Activated T-cell treated with anti-CD3 and anti-CD28 coated beads, Interleukin-2, amount 50 U/mL, for 4 hours (primary cell): ENCODE results near the gene CELF5. TPM values are rescaled to one million over a fixed set of nuclear protein-coding genes. Genes with fewer than 3 reads are reported as not detected.
"Not testable (repeated sequence)": the region's sequence is repeated elsewhere in the genome, so short reads cannot be mapped to it uniquely, and the experiment has no call there.

Experiments
- ATAC-seq, 2 donors: fragments of 200-7000 bp; cut with Tn5 transposase; one replicate each; pipeline ENCODE4 v1.10.0; 2021
- DNase-seq: peaks from one replicate; pipeline ENCODE4 v3.0.0-alpha.2; 2020
- H3K27me3 Mint-ChIP-seq: one replicate; pipeline ENCODE4 v1.8.0; 2021; ENCODE audit warnings: low read depth, mixed read lengths
- H3K36me3 Mint-ChIP-seq: one replicate; pipeline ENCODE4 v1.8.0; 2022; ENCODE audit warnings: mixed read lengths; ENCODE audit not compliant: insufficient read depth
- H3K4me1 Mint-ChIP-seq: one replicate; pipeline ENCODE4 v1.8.0; 2021; ENCODE audit warnings: low read depth, mixed read lengths
- H3K4me3 Mint-ChIP-seq: one replicate; pipeline ENCODE4 v1.8.0; 2021; ENCODE audit warnings: mild to moderate bottlenecking, moderate library complexity, mixed read lengths
- H3K9me3 Mint-ChIP-seq: one replicate; pipeline ENCODE4 v1.8.0; 2021; ENCODE audit warnings: mixed read lengths
- total RNA-seq, 3 donors: library from RNA; stranded (reverse); gene quantifications; one replicate each; pipeline ENCODE4 v1.2.1, GENCODE V29; 2021

Gene CELF5
- total RNA-seq, 3 donors from 2014 or later: 0.05 to 0.38 TPM; not detected in 1

GRCh38 chr19:3186891-3187661 is 37.4 kb upstream of the CELF5 start:
- Mint-ChIP-seq H3K4me1 (peaks cover 60% of the 10 kb centered on the region), H3K4me3 (peak overlapping the region; percentile 91), H3K9me3 (no peaks in the 10 kb centered on the region), H3K36me3 (peaks cover 10% of the 10 kb centered on the region), H3K27me3 (no peaks in the 10 kb centered on the region)
- ATAC-seq: no peak
- DNase-seq: no peak

- no peaks in the 10 kb centered on the region for H3K9me3 Mint-ChIP-seq
- peak overlapping the region; percentile 91 for H3K4me3 Mint-ChIP-seq
- peaks cover 10% of the 10 kb centered on the region for H3K36me3 Mint-ChIP-seq
- ATAC-seq (no peak), DNase-seq (no peak)
- no peaks in the 10 kb centered on the region for H3K27me3 Mint-ChIP-seq
- H3K4me1 Mint-ChIP-seq: peaks cover 55% of the 10 kb centered on the region
Observed at GRCh38 chr19:3187662-3188511, 36.6 kb upstream of the CELF5 start.

GRCh38 chr19:3188627-3189596 is 35.5 kb upstream of the CELF5 start:
- Mint-ChIP-seq H3K4me3 (peak overlapping the region; percentile 91), H3K27me3 (no peaks in the 10 kb centered on the region), H3K4me1 (peaks cover 47% of the 10 kb centered on the region), H3K9me3 (no peaks in the 10 kb centered on the region), H3K36me3 (peaks cover 13% of the 10 kb centered on the region)
- ATAC-seq: no peak
- DNase-seq: no peak

GRCh38 chr19:3189702-3190469 is 34.6 kb upstream of the CELF5 start:
- H3K27me3 Mint-ChIP-seq: no peaks in the 10 kb centered on the region
- peak overlapping the region; percentile 91 for H3K4me3 Mint-ChIP-seq
- H3K9me3 Mint-ChIP-seq: no peaks in the 10 kb centered on the region
- ATAC-seq (no peak), DNase-seq (no peak)
- peaks cover 38% of the 10 kb centered on the region for H3K4me1 Mint-ChIP-seq
- peaks cover 18% of the 10 kb centered on the region for H3K36me3 Mint-ChIP-seq

- DNase-seq (no peak), ATAC-seq (no peak)
- Mint-ChIP-seq H3K4me1 (peaks cover 33% of the 10 kb centered on the region), H3K9me3 (no peaks in the 10 kb centered on the region), H3K27me3 (no peaks in the 10 kb centered on the region), H3K4me3 (no peak overlapping the region), H3K36me3 (peaks cover 18% of the 10 kb centered on the region)
Observed at GRCh38 chr19:3190470-3190770, 34.0 kb upstream of the CELF5 start.

GRCh38 chr19:3190921-3191805 is 33.3 kb upstream of the CELF5 start:
- no peak overlapping the region for H3K4me3 Mint-ChIP-seq
- ATAC-seq (no peak), DNase-seq (no peak)
- H3K9me3 Mint-ChIP-seq: no peaks in the 10 kb centered on the region
- no peaks in the 10 kb centered on the region for H3K27me3 Mint-ChIP-seq
- H3K36me3 Mint-ChIP-seq: peaks cover 18% of the 10 kb centered on the region
- H3K4me1 Mint-ChIP-seq: peaks cover 33% of the 10 kb centered on the region

GRCh38 chr19:3191806-3192104 is 32.7 kb upstream of the CELF5 start:
- not testable (repeated sequence) for DNase-seq, H3K9me3 Mint-ChIP-seq, H3K27me3 Mint-ChIP-seq, H3K4me3 Mint-ChIP-seq, ATAC-seq
- H3K4me1 Mint-ChIP-seq: peaks cover 30% of the 10 kb centered on the region
- peaks cover 18% of the 10 kb centered on the region for H3K36me3 Mint-ChIP-seq

GRCh38 chr19:3192228-3192635 is 32.2 kb upstream of the CELF5 start:
- H3K4me1 Mint-ChIP-seq: peaks cover 25% of the 10 kb centered on the region
- no peaks in the 10 kb centered on the region for H3K9me3 Mint-ChIP-seq
- no peak for DNase-seq
- no peaks in the 10 kb centered on the region for H3K27me3 Mint-ChIP-seq
- H3K36me3 Mint-ChIP-seq: peaks cover 16% of the 10 kb centered on the region
- ATAC-seq: no peak
- no peak overlapping the region for H3K4me3 Mint-ChIP-seq

- Mint-ChIP-seq H3K36me3 (peaks cover 16% of the 10 kb centered on the region), H3K4me3 (no peak overlapping the region), H3K27me3 (no peaks in the 10 kb centered on the region), H3K9me3 (no peaks in the 10 kb centered on the region), H3K4me1 (peaks cover 21% of the 10 kb centered on the region)
- no peak for ATAC-seq
- DNase-seq: no peak
Observed at GRCh38 chr19:3192684-3193083, 31.8 kb upstream of the CELF5 start.

GRCh38 chr19:3193256-3194105 is 31.0 kb upstream of the CELF5 start:
- H3K9me3 Mint-ChIP-seq: no peaks in the 10 kb centered on the region

GRCh38 chr19:3194106-3195087 is 30.1 kb upstream of the CELF5 start:
- H3K27me3 Mint-ChIP-seq: no peaks in the 10 kb centered on the region
- peaks cover 4% of the 10 kb centered on the region for H3K4me1 Mint-ChIP-seq
- DNase-seq (no peak), ATAC-seq (no peak)
- no peaks in the 10 kb centered on the region for H3K9me3 Mint-ChIP-seq
- H3K36me3 Mint-ChIP-seq: peaks cover 12% of the 10 kb centered on the region
- H3K4me3 Mint-ChIP-seq: no peak overlapping the region

More at GRCh38 chr19:3193256-3194105, 31.0 kb upstream of the CELF5 start:
- Mint-ChIP-seq H3K27me3 (no peaks in the 10 kb centered on the region), H3K36me3 (peaks cover 12% of the 10 kb centered on the region), H3K4me1 (peaks cover 13% of the 10 kb centered on the region), H3K4me3 (no peak overlapping the region)
- DNase-seq (no peak), ATAC-seq (no peak)
